Hepatocyte (in vitro differentiated cells): ENCODE data around the gene IL13RA2. TPM values are rescaled to one million over a fixed set of nuclear protein-coding genes. Genes with fewer than 3 reads are reported as not detected.

Source experiments
- polyA plus RNA-seq: library from polyadenylated mRNA; unstranded; fragments of >200 nt; fragmentation: Nextera tagmentation; extraction: Ambion mirVana; gene quantifications from 2 replicates; pipeline ENCODE4 v1.2.1, GENCODE V29; 2016
- small RNA-seq: library from RNA; depleted of rRNA; stranded (forward); fragments of <200 nt; gene quantifications from one replicate; pipeline ENCODE3, GENCODE V24; 2014
- total RNA-seq: library from RNA; depleted of rRNA; stranded (reverse); fragments of >200 nt; gene quantifications from 2 replicates; pipeline ENCODE4 v1.2.3, GENCODE V29; 2014

IL13RA2 gene
- total and polyA plus RNA-seq, 2 experiments from 2014 or later = 0.17 TPM; not detected in 1

Small RNA genes within 50 kb of the gene (small RNA-seq; reads per million reads assigned to genes)
- not detected for gene RNU6-648P

Other genes starting within 250 kb of the IL13RA2 start
- not detected in 2 replicates for gene RBMXL3, start 171.8 kb upstream of the IL13RA2 start, total RNA-seq
- gene RBMXL3, start 171.8 kb upstream of the IL13RA2 start, polyA plus RNA-seq = not detected in 2 replicates
- 22.5 and 26.2 TPM in 2 replicates for gene LRCH2, start 216.5 kb upstream of the IL13RA2 start, total RNA-seq
- gene LRCH2, start 216.5 kb upstream of the IL13RA2 start, polyA plus RNA-seq = 3.2 and 5.7 TPM in 2 replicates